GM04503 (cell line): ENCODE measurements around the gene MAPK8IP2.

Source experiments
- DNase-seq: peaks from one replicate; pipeline ENCODE4 v3.0.0-alpha.2; 2012; ENCODE audit warnings: low read depth

MAPK8IP2 gene

DNA sequence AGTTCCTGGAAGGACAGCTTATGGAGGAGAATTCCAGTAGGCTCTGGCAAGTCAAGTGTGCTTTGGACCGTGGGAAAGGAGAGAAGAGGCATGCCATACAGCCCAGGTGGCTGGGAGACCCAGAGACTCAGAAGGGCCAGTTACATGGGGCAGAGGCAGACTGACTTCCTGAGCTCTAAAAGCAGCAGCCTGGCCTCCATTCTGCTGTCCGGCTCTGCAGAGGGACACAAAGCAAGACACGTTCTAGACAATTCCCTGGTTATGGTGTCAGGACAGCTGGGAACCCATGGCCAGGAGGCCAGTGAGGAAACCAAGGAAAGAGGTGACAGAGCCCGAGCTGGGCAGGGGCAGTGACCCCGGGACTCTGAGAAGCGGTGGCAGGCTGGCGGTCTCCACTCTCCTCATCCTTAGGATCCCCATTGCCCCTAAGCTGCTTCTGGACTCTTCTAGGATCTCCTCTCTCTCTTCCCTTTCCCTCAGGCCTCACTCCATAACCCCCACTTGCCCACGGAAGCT is 25.1 kb upstream of the MAPK8IP2 start:
- DNase-seq: no peak

DNA sequence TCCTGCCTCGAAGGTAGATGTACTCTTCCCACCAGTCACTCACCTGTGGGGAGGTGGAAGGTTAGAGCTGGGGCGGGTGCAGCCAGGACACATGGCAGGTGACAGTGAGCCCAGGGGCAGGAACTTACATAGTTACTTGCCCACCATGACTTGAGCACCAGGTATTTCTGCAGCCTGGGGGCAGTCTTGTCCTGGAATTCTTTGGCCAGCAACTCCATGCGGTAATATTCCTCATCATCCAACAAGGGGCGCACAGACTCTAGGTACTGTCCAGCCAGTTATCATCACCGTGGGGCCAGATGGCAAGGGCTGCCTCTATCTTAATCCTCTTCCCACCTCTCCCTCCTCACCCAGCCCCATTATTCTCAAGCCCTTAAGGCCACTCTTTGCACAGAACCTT is 24.5 kb upstream of the MAPK8IP2 start:
- no peak for DNase-seq

DNA sequence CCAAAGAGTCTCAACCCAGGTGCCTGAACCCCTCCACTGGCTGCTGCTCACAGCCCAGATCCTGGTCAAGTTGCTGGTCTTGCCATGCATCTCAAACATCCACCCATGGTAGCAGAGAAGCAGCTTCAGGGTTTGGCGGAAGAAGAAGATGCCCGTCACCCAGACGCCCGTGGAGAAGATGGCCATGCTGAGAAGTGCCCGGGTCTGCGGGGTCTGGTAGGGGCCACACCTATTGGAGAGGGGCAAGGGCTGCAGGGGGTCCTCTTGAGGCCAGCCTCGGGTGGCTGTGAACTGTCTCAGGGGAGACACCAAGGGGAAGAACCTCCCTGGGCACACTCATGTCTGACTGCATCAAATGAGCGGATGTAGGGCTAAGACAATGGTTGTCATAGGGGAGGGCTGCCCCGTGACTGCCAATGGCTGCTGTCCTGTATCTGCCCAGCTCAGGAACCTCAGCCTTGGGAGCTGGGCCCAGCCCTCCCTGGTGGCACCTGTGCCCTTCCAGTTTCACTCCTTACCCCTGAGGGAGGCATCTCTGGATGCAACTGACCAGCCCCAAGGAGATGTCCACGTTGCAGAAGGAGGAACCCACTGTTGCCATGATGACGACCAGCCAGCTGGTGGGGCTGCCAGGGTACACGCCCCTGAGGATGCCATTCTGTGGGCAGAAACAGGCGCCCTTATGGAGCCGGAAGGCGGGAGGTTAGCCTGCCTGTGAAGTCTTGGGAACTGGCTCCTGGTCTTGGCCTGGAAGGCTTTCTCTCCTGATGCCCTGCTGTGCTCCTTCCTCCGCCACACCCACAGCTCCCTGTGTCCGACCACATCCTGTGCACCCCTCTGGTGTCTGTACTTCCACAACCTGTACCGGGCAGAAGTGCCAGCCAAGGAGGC is 23.5 kb upstream of the MAPK8IP2 start:
- no peak for DNase-seq

GRCh38 chr22:50577697-50577986 is 23.0 kb upstream of the MAPK8IP2 start:
- DNase-seq: no peak

DNA sequence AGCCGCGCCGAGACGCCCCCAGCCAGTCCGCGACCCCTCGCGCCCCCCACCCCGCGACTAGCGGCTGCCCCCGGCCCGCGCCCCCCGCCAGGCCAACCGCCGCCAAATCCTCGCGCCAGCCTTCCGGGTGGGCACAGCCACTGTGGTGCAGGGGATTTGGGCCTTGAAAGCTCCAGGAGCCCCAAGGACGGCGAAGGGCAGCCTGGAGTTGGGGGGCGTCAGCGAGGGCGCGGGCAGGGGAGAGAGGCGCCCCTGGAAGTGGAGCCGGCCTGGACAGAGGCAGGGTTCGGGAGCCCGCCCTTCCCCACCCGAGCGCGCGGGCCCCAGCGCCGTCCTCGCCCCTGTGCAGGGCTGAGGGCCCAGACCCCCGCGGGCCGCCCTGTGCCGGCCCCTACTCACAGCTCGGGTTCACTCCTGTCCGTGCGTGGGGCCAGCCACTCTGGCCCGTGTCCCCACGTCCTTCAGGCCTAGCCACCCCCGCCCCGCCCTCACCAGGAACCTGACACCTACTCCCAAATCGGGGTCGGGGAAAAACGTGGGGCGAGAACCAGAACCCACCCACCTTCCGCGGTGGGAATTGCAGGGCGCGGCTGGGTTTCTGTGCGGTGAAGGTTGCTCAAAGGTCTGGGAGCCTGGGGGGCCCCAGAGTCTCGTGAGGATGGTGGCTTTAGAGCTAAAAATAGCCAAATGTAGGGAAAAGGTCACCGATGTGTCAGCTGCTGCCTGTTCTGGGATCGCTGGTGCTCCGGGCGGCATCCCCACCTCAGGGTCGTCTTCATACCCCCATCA is 22.4 kb upstream of the MAPK8IP2 start, which contains the start of gene CPT1B:
TSS of gene CPT1B (minus strand) at position 441 of the 789 bp plus-strand sequence. CDS start 512 bp downstream, outside the sequence.
- no peak for DNase-seq

GRCh38 chr22:50578776-50579310 is 21.8 kb upstream of the MAPK8IP2 start:
- no peak for DNase-seq

DNA sequence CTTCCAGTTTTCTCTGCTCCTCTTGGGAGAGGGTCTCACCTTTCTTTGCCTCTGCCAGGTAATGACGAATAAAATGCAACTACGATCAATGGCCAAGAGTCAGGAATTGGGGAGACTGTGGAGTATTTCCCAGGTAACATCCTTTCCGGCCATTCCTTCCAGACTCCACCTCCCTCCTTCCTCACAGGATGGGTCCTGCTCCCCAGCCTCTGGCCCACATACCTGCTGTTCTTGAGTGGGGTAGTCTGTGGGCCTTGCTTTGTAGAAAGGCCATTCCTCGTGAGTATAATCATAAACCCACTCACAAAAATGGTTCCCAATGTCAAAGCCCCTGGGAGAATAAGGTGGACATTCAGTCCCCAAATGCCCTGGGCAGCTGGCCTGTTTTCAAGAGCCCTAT is 20.8 kb upstream of the MAPK8IP2 start:
- no peak for DNase-seq

- no peak for DNase-seq
Measured at GRCh38 chr22:50581031-50581949, 19.3 kb upstream of the MAPK8IP2 start.

- no peak for DNase-seq
Measured at GRCh38 chr22:50581950-50582492, 18.6 kb upstream of the MAPK8IP2 start.

DNA sequence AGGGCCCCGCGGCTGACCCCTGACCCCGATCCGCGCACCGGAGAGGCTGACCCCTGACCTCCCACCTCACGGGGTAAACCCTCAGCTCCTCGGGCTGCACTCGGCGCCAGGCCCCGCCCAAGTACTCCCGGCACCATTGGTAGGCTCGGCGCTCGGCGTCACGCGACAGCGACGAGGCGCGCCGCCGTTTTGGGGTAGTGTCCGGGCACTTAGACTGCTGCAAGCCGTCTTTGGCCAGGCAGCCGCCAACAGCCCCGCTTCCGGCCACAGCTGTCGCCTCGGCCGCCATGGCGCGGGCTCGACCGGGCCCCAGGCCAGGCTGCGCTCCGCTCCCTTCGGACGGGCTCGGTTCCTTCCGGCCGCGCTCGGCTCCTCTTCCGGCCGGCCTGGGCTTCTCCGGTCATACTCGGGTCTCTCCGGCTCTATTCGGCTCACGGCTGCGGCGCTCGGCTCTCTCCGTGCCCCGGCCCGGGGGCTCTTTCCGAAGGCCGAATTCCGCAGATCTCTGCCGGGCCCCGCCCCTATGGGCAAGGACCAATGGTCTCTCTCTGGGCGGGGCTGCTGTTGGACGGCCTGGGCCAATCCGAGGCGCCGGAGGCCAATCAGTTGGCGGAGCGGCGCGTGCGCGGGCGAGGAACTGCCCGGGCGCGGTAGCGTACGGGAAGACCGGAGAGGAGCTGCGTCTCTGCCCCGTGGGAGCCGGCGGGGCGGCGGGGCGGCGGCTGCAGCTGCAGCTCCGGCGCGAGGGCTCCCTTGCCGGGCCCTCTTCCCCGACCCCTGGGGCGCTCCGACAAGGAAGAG is 17.9 kb upstream of the MAPK8IP2 start, which contains the start of gene CHKB:
TSS of gene CHKB (minus strand) at position 357 of the 801 bp plus-strand sequence. CDS start at position 289, 68 bp downstream.
- peak; percentile 83 for DNase-seq

DNA sequence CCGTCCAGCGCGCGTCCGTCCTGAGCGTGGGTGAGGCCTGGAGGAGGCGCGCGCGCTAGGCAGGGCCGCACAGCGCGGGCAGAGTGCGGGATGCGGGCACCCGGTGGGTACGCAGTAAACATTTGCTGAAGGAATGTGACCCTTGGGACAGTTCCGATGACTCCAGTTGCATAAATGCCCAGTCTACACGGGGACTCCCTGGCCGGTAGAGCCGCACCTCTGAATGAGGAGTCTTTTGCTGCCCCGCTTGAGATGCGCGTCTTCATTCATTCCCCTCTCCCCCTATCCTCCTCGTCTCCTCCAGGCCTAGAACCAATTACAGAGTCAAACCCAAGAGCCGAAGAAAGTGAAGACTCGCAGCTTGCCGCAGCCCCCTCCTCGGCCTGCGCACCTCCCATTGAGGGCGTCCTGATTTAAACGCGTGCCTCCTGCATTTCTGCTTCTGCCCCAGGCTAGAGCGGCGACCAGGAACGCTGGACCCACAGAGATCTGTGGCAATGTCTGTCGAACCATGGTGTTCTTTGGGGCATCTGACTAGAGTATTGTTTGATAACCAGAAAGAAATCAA is 17.2 kb upstream of the MAPK8IP2 start:
- DNase-seq: no peak

DNA sequence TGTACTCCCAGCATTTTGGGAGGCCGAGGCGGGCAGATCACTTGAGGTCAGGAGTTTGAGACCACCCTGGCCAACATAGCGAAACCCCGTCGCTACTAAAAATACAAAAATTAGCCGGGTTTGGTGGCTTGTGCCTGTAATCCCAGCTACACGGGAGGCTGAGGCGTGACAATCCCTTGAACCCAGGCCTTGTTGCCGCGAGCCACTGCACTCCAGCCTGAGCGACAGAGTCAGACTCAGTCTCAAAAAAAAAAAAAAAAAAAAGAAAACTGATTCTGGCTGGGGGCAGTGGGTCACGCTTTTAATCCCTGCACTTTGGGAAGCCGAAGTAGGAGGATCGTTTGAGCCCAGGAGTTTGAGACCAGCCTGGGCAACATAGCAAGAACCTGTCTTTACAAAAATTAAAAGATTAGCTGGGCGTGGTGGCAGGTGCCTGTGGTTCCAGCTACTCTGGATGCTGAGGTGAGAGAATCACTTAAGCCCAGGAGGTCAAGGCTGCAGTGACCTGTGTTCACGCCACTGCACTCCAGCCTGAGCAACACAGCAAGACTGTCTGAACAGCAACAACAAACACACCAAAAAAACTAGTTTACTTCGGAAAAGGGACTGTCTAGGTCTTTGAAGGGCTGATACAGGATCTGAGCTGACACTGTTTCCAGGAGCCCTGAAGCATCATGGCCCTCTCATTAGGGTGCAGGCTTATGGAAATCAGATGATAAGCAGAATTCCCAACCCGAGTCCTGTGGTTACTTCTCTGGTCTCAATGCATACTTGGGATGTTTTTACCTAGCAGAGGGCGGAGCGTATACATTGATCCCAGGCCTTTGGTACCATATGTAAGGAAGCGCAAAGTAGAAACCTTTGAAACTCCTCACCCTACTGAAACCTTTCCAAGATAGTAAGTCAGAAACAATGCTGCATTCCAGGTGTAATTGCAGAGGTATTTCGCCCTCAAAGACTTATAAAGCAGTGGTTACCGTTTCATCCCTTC is 16.2 kb upstream of the MAPK8IP2 start:
- DNase-seq: no peak

DNA sequence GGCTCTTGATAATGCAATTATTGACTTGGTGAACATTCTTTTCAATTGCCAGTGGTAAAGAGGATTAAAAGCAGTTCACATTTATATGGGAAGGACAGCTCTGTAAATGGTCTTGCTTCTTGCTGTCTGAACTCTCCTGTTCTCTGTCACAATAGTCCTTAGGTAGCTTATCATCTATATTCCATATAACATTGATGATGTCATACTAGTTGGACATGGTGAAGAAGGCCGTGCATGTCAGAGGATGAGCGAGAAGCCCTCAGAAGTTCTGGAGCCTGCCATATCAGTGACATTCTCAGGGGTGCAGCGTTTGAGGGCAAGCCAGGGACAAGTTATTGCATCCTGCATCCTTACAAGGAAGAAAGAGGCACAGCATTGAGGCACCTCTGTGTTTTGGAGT is 15.4 kb upstream of the MAPK8IP2 start:
- DNase-seq: no peak

DNA sequence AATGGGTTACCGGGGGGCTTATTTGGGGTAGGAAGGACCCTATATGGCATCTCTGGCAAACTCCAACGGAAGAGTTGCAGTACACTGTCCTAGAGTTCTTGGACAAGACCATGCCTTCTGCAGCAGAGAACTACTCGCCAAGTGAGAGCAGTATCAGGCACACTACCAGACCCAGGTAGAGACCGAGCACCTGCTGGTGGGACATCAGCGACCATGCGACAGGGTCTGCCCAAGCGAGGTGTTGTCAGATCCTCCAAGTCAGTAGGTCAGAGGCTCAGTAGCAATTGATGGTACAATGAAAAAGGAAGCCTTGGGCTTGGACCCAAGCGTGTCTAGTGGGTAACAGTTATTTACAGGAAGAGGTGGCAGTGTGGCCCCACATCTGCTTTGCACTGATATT is 14.8 kb upstream of the MAPK8IP2 start:
- DNase-seq: no peak

DNA sequence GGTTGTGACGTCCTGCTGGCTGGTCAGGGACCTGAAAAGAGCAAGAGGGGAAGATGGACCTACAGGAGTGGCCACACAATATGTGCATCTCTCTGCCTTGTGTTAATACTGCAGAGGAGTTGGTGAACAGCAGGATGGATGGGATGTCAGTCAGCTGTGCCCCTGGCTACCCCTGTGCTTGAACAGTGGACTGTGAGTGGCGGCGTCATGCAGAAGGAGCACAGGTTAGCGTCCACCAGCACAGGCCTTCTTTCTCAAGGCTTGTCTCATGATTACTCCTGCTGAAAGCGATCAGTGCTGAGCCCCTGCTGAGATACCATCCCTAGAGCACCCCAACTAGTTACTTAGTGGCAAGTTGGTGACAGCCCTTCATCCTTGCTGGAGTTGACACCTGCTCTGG is 14.2 kb upstream of the MAPK8IP2 start:
- DNase-seq: no peak

- DNase-seq: no peak
Measured at GRCh38 chr22:50587407-50587806, 13.2 kb upstream of the MAPK8IP2 start.

- DNase-seq: no peak
Measured at GRCh38 chr22:50595189-50595588, 5.4 kb upstream of the MAPK8IP2 start.

GRCh38 chr22:50597097-50597496 is 3.5 kb upstream of the MAPK8IP2 start:
- no peak for DNase-seq
